NCI-H1436 treated with DMSO at 0.1 percent for 48 hours (cell line): ENCODE results near the gene CFB.
A peak's percentile ranks its signal among the peaks of the same experiment; 100 is the strongest.

Experiments used
- DNase-seq: peaks from one replicate; lab custom pipeline; 2025; lab: John Stamatoyannopoulos, UW

The CFB gene

GRCh38 chr6:31948753-31949413 is 3.0 kb downstream of the CFB start:
- no peak for DNase-seq

DNA sequence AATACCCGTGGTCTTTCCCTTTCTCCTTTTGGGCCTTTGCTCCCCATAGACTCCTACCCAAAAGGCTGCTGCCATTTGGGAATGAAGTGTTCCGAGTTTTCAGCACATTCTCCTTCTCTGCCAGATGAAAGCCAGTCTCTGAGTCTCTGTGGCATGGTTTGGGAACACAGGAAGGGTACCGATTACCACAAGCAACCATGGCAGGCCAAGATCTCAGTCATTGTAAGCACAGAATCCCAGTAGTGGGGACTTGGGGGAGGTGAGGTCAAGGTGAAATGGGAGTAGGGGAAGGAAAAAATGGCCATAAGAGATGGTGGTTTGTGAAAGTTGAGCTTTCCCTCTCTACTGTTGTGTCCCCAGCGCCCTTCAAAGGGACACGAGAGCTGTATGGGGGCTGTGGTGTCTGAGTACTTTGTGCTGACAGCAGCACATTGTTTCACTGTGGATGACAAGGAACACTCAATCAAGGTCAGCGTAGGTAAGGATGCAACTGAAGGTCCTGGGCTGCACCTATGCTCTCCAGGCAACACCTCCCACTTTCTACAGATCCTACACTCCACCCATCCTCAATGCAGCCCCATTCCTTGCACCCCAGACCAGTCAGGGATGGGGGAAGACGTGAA is 4.1 kb downstream of the CFB start:
- no peak for DNase-seq

DNA sequence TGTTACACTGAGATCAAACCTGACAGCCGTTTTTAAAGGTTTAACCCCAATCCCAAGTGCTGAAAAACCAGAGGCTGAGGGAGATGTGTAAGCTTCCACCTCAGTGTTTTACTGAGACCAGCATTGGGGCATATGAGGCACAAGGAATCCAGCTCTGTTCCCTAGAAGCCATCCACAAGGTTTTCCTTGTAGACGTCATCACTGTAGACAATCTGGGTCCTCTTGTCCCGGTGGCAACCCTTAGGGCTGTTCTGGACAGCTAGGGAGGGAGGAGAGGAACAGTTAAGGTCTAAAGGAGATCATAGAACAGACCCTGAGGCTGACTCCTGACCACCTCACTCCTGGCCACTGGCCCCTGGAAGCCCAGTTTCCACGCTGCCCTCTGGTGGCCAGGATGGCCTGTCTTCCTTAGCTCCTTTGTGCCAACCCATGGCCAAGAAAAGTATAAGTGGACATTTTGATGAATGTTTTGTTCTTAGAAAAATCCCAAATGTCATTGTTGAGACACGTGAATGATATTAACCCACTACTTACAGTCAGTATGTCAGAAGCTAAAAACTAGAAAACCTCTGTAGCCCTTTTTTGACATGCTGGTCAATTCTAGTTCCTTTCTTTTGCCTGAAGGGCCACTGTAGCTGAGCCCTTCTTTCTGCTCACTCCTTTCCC is 6.4 kb downstream of the CFB start:
- no peak for DNase-seq

- no peak for DNase-seq
Observed at GRCh38 chr6:31952890-31953289, 7.0 kb downstream of the CFB start.

DNA sequence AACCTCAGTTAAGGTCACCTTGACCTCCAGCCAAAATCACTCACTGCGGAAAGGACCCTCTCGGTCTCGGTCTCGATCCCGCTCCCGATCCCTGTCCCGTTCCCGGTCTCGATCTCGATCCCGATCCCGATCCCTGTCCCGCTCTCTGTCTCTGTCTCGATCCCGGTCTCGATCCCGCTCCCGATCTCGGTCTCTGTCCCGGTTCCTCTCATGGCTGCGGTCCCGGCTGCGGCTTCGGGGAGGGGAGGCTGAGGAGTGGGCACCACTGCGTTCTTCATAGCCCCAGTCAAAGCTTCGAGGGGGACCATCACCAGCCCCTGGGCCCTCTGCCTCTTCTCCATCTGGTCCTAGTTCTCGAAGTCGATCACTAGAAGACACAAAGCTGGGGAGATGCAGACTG is 8.6 kb downstream of the CFB start:
- no peak for DNase-seq

DNA sequence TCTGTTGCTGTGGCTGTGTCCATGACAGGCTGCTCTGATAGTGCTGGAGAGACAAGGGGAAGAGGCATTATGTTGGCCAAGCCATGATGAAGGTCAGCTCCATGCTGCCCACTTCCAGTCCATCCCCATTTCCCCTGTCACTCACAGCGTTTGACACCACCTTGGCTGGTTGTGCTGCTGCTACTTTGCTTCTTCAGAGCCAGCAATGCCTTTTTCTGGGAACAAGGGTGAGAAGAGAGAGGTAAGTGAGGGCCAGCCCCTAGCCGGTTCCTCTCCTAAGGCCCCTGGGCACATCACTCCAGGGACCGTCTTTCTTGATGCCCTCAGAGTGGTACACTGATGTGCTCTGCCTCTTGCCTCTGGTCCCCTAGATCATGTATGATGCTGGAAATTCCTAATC is 10.9 kb downstream of the CFB start:
- DNase-seq: no peak

GRCh38 chr6:31958412-31958740 is 12.5 kb downstream of the CFB start:
- no peak for DNase-seq

DNA sequence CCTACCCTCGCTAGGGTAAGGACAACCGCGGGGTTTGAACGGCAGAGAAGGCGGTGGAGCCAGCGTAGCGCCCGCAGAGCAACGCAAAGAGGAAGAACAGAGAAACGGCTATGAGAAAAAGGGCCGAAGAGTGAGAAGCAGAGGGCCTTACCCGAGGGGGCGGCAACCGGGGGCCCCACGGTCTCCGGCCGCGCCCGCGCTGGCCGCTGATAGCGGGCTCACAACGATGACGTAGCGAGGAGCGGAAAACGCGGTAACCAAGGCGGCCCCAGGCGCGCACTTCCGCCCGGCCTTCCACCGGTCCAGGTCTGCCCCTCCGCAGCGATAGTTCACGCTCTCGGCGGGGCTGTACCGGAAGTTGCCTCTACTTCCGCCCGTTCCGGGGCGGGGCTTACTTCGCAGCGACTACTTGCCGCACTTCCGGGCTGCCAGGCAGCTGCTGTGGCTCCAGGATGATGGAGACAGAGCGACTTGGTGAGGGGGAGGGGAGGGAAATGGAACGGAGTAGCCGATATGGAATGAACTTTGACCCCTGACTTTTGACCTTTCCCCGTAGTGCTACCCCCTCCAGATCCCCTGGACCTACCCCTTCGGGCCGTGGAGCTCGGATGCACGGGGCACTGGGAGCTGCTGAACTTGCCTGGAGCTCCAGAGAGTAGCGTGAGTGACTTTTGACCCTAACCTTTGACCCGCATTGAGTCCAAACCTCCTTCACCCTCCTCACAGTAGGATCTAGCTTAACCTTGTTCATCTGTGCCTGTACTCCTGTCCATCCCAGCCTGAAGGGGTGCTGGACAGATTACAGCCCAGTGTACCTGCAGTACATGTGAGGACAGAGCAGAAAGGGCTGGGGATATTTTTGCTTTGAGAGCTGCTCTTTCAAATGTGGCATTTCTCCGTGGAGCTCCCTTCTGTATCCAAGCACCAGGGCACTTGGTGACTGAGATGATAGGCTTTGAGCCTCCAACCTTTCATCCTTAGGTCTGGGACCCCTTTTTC is 13.1 kb downstream of the CFB start, which contains the start of the genes NELFE and SKIC2:
TSS of gene NELFE (minus strand) at position 231 of the 999 bp plus-strand sequence. CDS start 525 bp downstream, outside the sequence.
TSS of gene SKIC2 (plus strand) at position 435 of the 999 bp plus-strand sequence. CDS start at position 453, 18 bp downstream.
- peak; percentile 90 for DNase-seq

- no peak for DNase-seq
Observed at GRCh38 chr6:31961616-31962015, 15.7 kb downstream of the CFB start.

- DNase-seq: no peak
Observed at GRCh38 chr6:31963921-31964320, 18.0 kb downstream of the CFB start.

GRCh38 chr6:31965700-31966099 is 19.8 kb downstream of the CFB start:
- DNase-seq: no peak

DNA sequence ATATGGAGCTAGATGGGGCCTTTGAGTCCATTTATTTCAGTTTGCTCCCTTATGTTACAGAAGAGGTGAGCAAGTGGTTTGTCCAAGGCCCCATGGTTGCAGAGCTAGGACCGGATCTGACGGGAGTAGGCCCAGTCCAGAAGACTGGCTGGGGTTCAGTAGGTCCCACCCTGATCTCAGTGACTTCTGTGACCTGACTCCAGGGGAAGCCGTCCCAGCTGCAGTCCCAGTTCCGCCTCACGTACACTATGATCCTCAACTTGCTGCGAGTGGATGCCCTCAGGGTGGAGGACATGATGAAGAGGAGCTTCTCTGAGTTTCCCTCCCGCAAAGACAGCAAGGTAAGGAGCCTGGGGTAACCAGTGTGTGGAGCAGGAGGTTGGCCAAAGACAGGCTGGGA is 20.6 kb downstream of the CFB start:
- DNase-seq: no peak

- no peak for DNase-seq
Observed at GRCh38 chr6:31966997-31967925, 21.4 kb downstream of the CFB start.

DNA sequence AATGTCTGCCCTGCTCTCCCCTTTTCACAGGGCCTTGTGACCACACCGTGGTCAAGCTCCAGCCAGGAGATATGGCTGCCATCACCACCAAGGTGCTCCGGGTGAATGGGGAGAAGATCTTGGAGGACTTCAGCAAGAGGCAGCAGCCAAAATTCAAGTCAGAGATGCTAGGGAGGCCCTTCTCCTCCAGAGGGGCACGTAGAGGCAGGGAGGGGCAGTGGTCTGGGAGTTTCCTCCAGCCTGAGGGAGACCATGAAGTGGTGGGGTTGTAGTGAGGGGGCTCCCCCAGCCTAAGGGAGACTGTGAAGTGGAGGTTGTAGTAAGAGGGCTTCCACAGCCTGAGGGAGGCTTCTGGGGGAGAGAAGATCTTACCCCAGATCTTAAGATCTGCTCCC is 22.0 kb downstream of the CFB start:
- DNase-seq: no peak

DNA sequence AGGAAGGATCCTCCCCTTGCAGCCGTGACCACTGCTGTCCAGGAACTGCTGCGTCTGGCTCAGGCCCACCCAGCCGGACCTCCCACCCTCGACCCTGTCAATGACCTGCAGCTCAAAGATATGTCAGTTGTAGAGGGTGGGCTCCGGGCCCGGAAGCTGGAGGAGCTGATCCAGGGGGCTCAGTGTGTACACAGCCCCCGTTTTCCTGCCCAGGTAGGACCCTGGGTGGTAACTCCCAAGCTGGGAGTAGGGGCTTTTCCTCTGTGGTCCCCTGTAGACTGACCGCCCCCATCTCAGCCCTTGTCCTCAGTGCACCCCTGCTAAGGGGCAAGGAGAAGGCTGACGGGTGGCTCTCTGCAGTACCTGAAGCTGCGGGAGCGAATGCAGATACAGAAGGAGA is 22.4 kb downstream of the CFB start:
- no peak for DNase-seq

GRCh38 chr6:31968791-31969711 is 23.2 kb downstream of the CFB start:
- DNase-seq: no peak

DNA sequence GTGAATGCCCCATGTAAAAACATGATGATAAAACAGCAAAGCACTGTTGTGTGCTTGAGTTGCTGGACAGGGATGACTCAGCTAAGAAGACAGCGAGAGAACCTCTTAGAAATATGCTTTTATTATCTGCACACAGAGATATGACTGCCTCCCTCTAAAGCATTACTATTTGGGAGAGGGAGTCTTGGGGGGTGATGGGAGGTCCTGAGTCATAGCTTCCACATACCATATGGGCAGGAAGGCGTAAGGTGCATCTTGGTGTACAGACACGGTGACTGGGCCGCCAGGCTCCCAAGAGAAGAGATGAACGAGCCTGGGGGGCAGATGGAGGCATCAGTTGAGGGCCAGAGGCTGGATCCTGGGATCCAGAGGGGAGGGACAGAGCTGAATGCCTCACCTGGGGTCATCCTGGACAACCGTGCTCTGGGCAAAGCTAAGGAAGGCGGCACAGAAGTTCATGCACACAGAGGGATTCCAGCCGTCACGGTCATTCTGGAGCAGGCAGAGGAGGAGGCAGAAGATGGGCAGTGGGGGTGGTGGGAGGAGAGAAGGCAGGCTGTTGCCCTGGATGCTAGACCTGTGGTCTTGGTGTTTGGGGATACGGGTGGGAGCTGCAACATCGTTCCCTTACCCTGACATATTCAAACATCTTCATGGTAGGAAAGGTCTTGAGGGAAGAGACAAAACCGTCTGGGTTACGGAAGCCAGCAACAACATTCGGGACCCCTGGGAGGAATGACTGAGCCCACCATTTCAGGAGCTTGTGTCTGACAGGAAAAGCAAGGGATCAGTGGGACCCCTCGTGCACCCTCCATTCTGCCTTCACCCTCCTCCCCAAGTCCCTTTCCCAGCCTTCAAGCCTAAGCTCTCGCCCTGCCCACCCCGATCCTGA is 24.1 kb downstream of the CFB start:
- DNase-seq: no peak

GRCh38 chr6:31970604-31971271 is 24.8 kb downstream of the CFB start:
- DNase-seq: no peak
